ENCODE results near the gene ATG2B. TPM values are rescaled to one million over a fixed set of nuclear protein-coding genes. Genes with fewer than 3 reads are reported as not detected.

ATG2B gene
- total RNA-seq, 1 experiment from 2014 or later = 11.6 TPM

DNA sequence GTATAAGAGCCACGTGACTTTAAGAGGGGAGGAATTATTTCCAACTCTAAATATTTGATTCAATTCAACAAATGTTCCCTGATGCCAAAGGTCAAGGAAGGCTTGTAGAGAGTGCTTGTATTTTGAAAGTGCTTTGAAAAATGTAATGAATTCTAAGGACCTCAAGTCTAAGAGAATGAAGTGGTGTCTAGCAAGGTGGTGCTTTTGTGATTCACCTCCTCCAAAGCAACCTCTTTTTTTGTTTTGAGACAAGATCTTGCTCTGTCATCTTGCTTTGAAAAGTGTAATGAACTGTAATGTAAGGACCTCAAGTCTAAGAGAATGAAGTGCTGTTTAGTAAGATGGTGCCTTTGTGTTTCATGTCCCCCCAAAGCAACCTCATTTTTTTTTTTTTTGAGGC is 42.5 kb upstream of the ATG2B start:
- no peak for DNase-seq
- Histone ChIP-seq H3K4me3 (ENCODE audit: low read length) (no peak overlapping the region), H3K27me3 (ENCODE audit: low read length) (peaks cover 15% of the 10 kb centered on the region; the same call in 1 of the 2 replicates), H3K9ac (ENCODE audit: low read length) (no peak overlapping the region), H3K4me1 (ENCODE audit: insufficient read depth, low read length) (peaks cover 17% of the 10 kb centered on the region), H3F3A (ENCODE audit: low read length, unreplicated experiment) (no peaks in the 10 kb centered on the region), H3K27ac (ENCODE audit: low read length) (no peak overlapping the region), H3K9me3 (ENCODE audit: low read length) (no peaks in the 10 kb centered on the region), H3K9me2 (replicated peaks; ENCODE audit: low read length) (no peaks in the 10 kb centered on the region), H3K4me2 (ENCODE audit: low read length) (no peak overlapping the region), H2AFZ (ENCODE audit: low read length) (no peak overlapping the region), H4K20me1 (ENCODE audit: low read length) (no peaks in the 10 kb centered on the region), H3K79me2 (ENCODE audit: low read length) (no peaks in the 10 kb centered on the region), H3K36me3 (ENCODE audit: low read depth, low read length) (no peaks in the 10 kb centered on the region)
- ChIA-PET CTCF (no interaction called here), POLR2A (ENCODE audit: unreplicated experiment) (no interaction called here)
- no peak for ATAC-seq
- BruUV-seq (replicated peaks) = no TSS peak
- TF ChIP-seq EZH2 (IDR thresholded peaks at IDR 0.05; ENCODE audit: low read length, unreplicated experiment) (no peak), EZH2phosphoT487 (IDR thresholded peaks at IDR 0.05; ENCODE audit: borderline replicate concordance, low read length) (no peak)
- TF ChIP-seq, protein P1, sequence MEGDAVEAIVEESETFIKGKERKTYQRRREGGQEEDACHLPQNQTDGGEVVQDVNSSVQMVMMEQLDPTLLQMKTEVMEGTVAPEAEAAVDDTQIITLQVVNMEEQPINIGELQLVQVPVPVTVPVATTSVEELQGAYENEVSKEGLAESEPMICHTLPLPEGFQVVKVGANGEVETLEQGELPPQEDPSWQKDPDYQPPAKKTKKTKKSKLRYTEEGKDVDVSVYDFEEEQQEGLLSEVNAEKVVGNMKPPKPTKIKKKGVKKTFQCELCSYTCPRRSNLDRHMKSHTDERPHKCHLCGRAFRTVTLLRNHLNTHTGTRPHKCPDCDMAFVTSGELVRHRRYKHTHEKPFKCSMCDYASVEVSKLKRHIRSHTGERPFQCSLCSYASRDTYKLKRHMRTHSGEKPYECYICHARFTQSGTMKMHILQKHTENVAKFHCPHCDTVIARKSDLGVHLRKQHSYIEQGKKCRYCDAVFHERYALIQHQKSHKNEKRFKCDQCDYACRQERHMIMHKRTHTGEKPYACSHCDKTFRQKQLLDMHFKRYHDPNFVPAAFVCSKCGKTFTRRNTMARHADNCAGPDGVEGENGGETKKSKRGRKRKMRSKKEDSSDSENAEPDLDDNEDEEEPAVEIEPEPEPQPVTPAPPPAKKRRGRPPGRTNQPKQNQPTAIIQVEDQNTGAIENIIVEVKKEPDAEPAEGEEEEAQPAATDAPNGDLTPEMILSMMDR (conservative IDR thresholded peaks at IDR 0.05; ENCODE audit: low read depth, low read length) = no peak
- intact Hi-C loops (cut with micrococcal nuclease) = no loop called here

GRCh38 chr14:96403409-96403808 is 40.3 kb upstream of the ATG2B start:
- no peaks in the 10 kb centered on the region for H3K79me2 ChIP-seq (ENCODE audit: low read length)
- BruUV-seq (replicated peaks) = no TSS peak
- no peak for ATAC-seq
- no peaks in the 10 kb centered on the region for H3K4me1 ChIP-seq (ENCODE audit: insufficient read depth, low read length)
- no peak overlapping the region for H3K9ac ChIP-seq (ENCODE audit: low read length)
- H3K9me2 ChIP-seq (replicated peaks; ENCODE audit: low read length) = no peaks in the 10 kb centered on the region
- no peak for DNase-seq
- H3K4me2 ChIP-seq (ENCODE audit: low read length) = no peak overlapping the region
- no peak overlapping the region for H2AFZ ChIP-seq (ENCODE audit: low read length)
- H4K20me1 ChIP-seq (ENCODE audit: low read length) = no peaks in the 10 kb centered on the region
- TF ChIP-seq EZH2 (IDR thresholded peaks at IDR 0.05; ENCODE audit: low read length, unreplicated experiment) (no peak), EZH2phosphoT487 (IDR thresholded peaks at IDR 0.05; ENCODE audit: borderline replicate concordance, low read length) (no peak)
- TF ChIP-seq, protein P1 (conservative IDR thresholded peaks at IDR 0.05; ENCODE audit: low read depth, low read length) = no peak
- no peaks in the 10 kb centered on the region for H3F3A ChIP-seq (ENCODE audit: low read length, unreplicated experiment)
- H3K4me3 ChIP-seq (ENCODE audit: low read length) = no peak overlapping the region
- no peak overlapping the region for H3K27ac ChIP-seq (ENCODE audit: low read length)
- H3K27me3 ChIP-seq (ENCODE audit: low read length) = peaks cover 21% of the 10 kb centered on the region; the same call in 1 of the 2 replicates
- no peaks in the 10 kb centered on the region for H3K36me3 ChIP-seq (ENCODE audit: low read depth, low read length)
- H3K9me3 ChIP-seq (ENCODE audit: low read length) = no peaks in the 10 kb centered on the region
- intact Hi-C loops (cut with micrococcal nuclease) = no loop called here
- POLR2A ChIA-PET (ENCODE audit: unreplicated experiment) = no interaction called here
- CTCF ChIA-PET = no interaction called here

DNA sequence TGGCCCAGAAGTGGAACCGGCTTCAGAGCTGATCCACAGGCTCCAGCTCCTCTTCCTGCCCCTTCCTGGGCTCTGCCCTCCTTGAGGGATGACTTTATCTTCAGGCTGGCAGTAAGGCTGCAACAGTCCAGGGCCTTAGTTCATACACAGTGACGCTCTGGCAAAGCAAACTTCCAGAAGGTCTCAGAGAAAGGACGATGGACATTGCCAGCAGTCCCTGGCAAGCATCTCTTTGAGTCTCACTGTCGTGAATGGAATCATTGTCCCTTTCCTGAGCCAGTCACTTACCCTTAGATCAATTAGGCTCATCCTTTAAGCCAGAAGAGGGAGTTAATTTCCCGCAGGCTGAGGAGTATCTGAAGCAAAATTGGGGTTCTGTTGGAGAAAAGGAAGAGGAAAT is 37.4 kb upstream of the ATG2B start:
- Histone ChIP-seq H3K79me2 (ENCODE audit: low read length) (no peaks in the 10 kb centered on the region), H3K9me2 (replicated peaks; ENCODE audit: low read length) (no peaks in the 10 kb centered on the region), H3F3A (ENCODE audit: low read length, unreplicated experiment) (no peaks in the 10 kb centered on the region), H3K4me1 (ENCODE audit: insufficient read depth, low read length) (no peaks in the 10 kb centered on the region), H3K9me3 (ENCODE audit: low read length) (no peaks in the 10 kb centered on the region), H3K27me3 (ENCODE audit: low read length) (peaks cover 21% of the 10 kb centered on the region; the same call in 1 of the 2 replicates), H3K9ac (ENCODE audit: low read length) (no peak overlapping the region), H3K27ac (ENCODE audit: low read length) (no peak overlapping the region), H2AFZ (ENCODE audit: low read length) (no peak overlapping the region), H3K4me3 (ENCODE audit: low read length) (no peak overlapping the region), H4K20me1 (ENCODE audit: low read length) (no peaks in the 10 kb centered on the region), H3K36me3 (ENCODE audit: low read depth, low read length) (no peaks in the 10 kb centered on the region), H3K4me2 (ENCODE audit: low read length) (no peak overlapping the region)
- ChIA-PET CTCF (interaction anchor here (0.7 kb wide), 1 partner anchor 136 kb away, joined by 3 read pairs; no protein-coding TSS in a partner anchor), POLR2A (ENCODE audit: unreplicated experiment) (no interaction called here)
- intact Hi-C loops (cut with micrococcal nuclease) = no loop called here
- no peak for TF ChIP-seq EZH2phosphoT487 (IDR thresholded peaks at IDR 0.05; ENCODE audit: borderline replicate concordance, low read length)
- TF ChIP-seq, protein P1 (conservative IDR thresholded peaks at IDR 0.05; ENCODE audit: low read depth, low read length) = no peak
- no peak for TF ChIP-seq EZH2 (IDR thresholded peaks at IDR 0.05; ENCODE audit: low read length, unreplicated experiment)
- ATAC-seq = no peak
- no peak for DNase-seq
- no TSS peak for BruUV-seq (replicated peaks)
